Fibroblast of villous mesenchyme (primary cell): ENCODE measurements around the gene PIF1. TPM values are rescaled to one million over a fixed set of nuclear protein-coding genes. Genes with fewer than 3 reads are reported as not detected.

Experiments used
- DNase-seq: peaks from one replicate; pipeline ENCODE4 v3.0.0-alpha.2; 2010; ENCODE audit warnings: low read depth
- H3K4me3 ChIP-seq: 2 replicates; pipeline ENCODE4 v1.5.1; 2011; ENCODE audit warnings: low read depth, mild to moderate bottlenecking, low read length
- total RNA-seq: library from RNA; depleted of rRNA; stranded (reverse); fragments of >200 nt; gene quantifications from 2 replicates; pipeline ENCODE4 v1.2.3, GENCODE V29; 2012
- TF ChIP-seq, protein P1 (sequence below): IDR thresholded peaks from 2 replicates; pipeline ENCODE4 v1.5.1; 2012; ENCODE audit warnings: low read depth, mild to moderate bottlenecking, low read length; ENCODE audit not compliant: insufficient read depth

PIF1 gene
- total RNA-seq, 1 donor: 11.2 TPM

- TF ChIP-seq, protein P1, sequence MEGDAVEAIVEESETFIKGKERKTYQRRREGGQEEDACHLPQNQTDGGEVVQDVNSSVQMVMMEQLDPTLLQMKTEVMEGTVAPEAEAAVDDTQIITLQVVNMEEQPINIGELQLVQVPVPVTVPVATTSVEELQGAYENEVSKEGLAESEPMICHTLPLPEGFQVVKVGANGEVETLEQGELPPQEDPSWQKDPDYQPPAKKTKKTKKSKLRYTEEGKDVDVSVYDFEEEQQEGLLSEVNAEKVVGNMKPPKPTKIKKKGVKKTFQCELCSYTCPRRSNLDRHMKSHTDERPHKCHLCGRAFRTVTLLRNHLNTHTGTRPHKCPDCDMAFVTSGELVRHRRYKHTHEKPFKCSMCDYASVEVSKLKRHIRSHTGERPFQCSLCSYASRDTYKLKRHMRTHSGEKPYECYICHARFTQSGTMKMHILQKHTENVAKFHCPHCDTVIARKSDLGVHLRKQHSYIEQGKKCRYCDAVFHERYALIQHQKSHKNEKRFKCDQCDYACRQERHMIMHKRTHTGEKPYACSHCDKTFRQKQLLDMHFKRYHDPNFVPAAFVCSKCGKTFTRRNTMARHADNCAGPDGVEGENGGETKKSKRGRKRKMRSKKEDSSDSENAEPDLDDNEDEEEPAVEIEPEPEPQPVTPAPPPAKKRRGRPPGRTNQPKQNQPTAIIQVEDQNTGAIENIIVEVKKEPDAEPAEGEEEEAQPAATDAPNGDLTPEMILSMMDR: no peak
- DNase-seq: no peak
- no peak overlapping the region for H3K4me3 ChIP-seq
Measured at GRCh38 chr15:64782751-64783150, 42.7 kb downstream of the PIF1 start.

DNA sequence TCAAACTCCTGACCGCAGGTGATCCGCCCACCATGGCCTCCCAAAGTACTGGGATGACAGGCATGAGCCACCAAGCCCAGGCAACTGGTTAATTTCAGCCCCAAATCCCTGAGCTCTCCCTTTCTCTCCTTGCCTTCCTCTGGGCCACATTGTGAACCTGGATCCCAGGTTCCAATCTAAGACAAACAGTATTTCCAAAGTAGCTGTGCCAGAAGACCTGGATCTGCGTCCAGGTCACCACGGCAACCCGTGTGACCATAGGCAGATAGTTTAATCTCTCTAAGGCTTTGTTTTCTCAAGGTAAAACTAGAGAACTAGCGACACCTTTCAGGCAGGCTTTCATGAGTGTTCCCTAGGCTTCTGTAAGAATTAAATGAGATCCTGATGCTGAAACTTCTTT lies 44.1 kb downstream of the PIF1 start:
- TF ChIP-seq, protein P1: no peak
- no peak for DNase-seq
- H3K4me3 ChIP-seq: no peak overlapping the region

DNA sequence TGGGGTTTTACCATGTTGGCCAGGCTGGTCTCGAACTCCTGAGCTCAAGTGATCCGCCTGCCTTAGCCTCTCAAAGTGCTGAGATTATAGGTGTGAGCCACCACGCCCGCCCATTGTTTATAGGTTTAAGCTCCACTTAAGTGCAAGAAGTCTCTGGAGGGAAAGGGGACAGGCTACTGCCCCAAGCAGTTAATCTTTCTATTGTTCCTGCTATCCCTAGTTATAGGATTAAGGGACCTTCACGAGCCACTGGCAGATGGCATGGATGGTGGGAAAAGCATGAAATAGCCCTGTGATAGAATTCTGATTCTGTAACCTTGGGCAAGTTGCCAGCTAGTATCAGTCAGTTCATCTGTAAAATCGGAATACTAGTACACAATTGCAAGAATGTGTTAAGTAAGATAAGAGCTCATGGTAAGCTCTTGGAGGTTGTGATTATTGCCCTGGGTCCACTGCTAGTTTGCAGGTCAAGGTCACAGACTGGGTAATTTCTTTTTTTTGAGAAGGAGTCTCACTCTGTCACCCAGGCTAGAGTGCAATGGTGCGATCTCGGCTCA lies 44.8 kb downstream of the PIF1 start:
- no peak for DNase-seq
- no peak overlapping the region for H3K4me3 ChIP-seq
- TF ChIP-seq, protein P1: no peak

DNA sequence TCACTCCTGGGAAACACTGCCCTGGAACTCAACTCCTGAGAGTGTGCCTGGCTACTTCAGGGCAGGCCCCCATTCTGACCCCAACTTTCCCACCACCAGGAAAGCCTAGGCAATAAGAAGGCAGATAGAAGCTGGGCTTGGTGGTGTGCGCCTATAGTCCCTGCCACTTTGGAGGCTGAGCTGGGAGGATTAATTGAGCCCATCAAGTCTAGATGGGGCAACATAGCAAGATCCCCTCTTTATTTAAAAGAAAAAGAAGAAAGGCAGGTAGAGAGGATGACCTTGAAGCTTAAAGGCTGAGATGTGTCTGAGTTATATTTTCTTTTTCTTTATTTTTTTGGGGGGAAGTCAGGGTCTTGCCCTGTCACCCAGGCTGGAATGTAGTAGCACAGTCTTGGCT lies 45.8 kb downstream of the PIF1 start:
- DNase-seq: no peak
- TF ChIP-seq, protein P1: no peak

GRCh38 chr15:64779024-64779423 lies 46.4 kb downstream of the PIF1 start:
- no peak overlapping the region for H3K4me3 ChIP-seq
- TF ChIP-seq, protein P1: no peak
- DNase-seq: no peak

More for the DNA sequence above, 45.8 kb downstream of the PIF1 start:
- H3K4me3 ChIP-seq: no peak overlapping the region

- TF ChIP-seq, protein P1: no peak
- no peak for DNase-seq
- peak overlapping the region; percentile 62 for H3K4me3 ChIP-seq
Measured at GRCh38 chr15:64776402-64776786, 49.1 kb downstream of the PIF1 start.

DNA sequence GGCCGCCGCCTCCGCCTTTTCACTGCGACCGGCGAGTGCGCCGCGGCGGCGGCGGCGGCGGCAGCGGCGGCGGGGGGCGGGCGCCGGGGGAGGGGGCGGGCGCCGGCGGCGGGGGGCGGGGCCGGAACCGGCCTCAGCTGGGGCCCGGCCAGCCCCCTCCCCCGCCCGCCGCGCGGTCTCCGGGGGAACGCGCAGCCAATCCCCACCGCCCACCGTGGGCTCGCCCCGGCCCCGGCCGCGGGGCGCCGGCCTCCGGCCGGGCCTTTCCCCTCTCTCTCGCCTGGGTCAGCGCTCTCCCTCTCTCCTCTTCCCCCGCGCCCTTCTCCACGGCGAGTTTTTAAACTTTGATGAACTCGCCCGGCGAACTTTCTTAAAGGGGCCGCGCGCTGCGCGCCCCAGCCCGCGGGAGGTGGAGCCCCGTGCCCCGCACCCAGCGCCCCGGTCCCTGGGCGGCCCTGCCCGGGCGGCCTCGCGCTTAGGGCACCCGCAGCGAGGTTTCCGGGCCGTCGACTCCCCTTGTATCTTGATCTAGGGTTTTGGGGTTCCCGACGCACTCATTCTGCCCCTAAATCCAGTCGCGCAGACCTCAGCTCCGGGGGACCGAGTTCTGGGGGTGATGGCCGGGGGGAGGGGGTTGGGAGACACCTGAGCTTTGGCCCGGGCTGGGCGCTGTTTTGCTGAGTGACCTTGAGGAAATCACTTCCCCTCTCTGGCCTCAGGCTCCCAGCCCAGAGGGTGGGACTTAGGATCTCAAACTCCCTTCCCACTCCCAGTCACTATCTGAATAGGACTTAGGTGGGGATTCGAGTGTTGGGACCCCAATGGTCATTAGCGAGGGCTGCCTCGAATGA lies 49.7 kb downstream of the PIF1 start, which contains the start of gene RBPMS2:
Gene RBPMS2, minus strand, starts transcription at position 39 of the 851 bp plus-strand sequence. CDS start 270 bp downstream, outside the sequence.
- peak; percentile 22 for DNase-seq
- H3K4me3 ChIP-seq: peak within 1 kb of the TSS; percentile 62
- TF ChIP-seq, protein P1: no peak
